Ovary (tissue), 3 donors: ENCODE measurements around the gene ARFGEF3.

Experiments
- POLR2A ChIP-seq: fragments of 450-650 bp; IDR thresholded peaks from one replicate; pipeline ENCODE4 v1.6.1; 2017; ENCODE audit warnings: antibody characterized with exemption, mild to moderate bottlenecking, moderate library complexity
- TF ChIP-seq, protein P1 (sequence below), 3 donors: fragments of 450-650 bp in 2 of 3; fragments of 200-600 bp in 1 of 3; IDR thresholded peaks; one replicate each; pipeline versions ENCODE4 v1.5.1 to v1.8.0; 2016 to 2022; ENCODE audit warnings: antibody characterized with exemption in 3 of 3, mild to moderate bottlenecking in 1 of 3
- donor health status: DM: no; HTN: no; CAD: no.

DNA sequence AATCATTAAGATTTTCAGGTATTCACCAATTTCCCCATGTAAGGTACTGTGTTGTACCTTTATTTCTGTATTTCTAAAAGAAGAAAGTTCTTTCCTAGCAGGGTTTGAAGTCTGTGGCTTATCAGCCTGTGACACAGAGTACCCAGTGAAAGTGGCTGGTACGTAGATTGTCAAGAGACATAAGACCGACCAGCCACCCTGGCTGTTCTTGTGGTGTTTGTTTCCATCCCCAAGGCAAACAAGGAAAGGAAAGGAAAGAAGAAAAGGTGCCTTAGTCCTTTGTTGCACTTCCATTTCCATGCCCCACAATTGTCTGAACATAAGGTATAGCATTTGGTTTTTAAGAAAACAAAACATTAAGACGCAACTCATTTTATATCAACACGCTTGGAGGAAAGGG, 175.3 kb downstream of the ARFGEF3 start:
- TF ChIP-seq, protein P1, sequence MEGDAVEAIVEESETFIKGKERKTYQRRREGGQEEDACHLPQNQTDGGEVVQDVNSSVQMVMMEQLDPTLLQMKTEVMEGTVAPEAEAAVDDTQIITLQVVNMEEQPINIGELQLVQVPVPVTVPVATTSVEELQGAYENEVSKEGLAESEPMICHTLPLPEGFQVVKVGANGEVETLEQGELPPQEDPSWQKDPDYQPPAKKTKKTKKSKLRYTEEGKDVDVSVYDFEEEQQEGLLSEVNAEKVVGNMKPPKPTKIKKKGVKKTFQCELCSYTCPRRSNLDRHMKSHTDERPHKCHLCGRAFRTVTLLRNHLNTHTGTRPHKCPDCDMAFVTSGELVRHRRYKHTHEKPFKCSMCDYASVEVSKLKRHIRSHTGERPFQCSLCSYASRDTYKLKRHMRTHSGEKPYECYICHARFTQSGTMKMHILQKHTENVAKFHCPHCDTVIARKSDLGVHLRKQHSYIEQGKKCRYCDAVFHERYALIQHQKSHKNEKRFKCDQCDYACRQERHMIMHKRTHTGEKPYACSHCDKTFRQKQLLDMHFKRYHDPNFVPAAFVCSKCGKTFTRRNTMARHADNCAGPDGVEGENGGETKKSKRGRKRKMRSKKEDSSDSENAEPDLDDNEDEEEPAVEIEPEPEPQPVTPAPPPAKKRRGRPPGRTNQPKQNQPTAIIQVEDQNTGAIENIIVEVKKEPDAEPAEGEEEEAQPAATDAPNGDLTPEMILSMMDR (IDR thresholded peaks at IDR 0.05), result no peak
- TF ChIP-seq POLR2A, result no peak
